ENCODE measurements around the gene WDR83.

WDR83 gene

DNA sequence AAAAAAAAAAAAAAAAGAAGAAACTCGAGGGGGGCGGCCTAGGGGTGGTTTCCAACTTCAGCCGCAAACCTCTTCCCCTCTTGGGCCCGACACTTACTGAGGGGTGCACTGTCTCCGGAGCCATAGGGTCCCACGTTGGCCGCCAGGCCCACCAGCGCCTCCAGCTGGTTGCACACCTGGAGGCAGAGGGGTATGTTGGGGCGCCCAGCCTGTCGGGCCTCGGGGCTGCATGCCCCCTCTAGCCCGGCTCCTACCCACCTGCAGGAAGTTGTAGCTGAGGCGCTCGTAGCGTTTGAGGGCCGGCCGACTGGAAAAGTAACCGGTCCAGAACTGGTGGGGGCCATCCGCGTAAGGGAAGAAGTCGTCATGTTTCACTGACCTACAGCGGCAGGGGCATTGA lies 8.6 kb upstream of the WDR83 start:
- TF ChIP-seq, protein P1, sequence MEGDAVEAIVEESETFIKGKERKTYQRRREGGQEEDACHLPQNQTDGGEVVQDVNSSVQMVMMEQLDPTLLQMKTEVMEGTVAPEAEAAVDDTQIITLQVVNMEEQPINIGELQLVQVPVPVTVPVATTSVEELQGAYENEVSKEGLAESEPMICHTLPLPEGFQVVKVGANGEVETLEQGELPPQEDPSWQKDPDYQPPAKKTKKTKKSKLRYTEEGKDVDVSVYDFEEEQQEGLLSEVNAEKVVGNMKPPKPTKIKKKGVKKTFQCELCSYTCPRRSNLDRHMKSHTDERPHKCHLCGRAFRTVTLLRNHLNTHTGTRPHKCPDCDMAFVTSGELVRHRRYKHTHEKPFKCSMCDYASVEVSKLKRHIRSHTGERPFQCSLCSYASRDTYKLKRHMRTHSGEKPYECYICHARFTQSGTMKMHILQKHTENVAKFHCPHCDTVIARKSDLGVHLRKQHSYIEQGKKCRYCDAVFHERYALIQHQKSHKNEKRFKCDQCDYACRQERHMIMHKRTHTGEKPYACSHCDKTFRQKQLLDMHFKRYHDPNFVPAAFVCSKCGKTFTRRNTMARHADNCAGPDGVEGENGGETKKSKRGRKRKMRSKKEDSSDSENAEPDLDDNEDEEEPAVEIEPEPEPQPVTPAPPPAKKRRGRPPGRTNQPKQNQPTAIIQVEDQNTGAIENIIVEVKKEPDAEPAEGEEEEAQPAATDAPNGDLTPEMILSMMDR (conservative IDR thresholded peaks at IDR 0.05), result no peak
- H3K27ac ChIP-seq, result no peak overlapping the region

DNA sequence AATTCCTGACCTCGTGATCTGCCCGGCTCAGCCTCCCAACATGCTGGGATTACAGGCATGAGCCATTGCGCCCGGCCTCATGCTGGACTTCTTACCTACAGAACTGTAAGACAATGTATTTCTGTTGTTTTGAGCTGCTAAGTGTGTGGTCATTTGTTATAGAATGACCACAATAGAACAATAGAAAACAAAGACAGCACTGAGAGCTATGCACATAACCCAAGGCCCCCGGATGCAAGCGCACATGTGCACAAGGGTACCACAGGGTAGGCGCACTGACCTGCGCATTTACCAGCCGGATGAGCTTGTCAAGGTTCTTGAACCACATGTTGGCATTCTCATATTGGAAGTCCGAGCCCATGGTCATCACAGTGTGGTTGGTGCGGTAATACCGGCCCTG lies 5.6 kb upstream of the WDR83 start:
- H3K27ac ChIP-seq, result no peak overlapping the region
- TF ChIP-seq, protein P1 (conservative IDR thresholded peaks at IDR 0.05), result no peak

DNA sequence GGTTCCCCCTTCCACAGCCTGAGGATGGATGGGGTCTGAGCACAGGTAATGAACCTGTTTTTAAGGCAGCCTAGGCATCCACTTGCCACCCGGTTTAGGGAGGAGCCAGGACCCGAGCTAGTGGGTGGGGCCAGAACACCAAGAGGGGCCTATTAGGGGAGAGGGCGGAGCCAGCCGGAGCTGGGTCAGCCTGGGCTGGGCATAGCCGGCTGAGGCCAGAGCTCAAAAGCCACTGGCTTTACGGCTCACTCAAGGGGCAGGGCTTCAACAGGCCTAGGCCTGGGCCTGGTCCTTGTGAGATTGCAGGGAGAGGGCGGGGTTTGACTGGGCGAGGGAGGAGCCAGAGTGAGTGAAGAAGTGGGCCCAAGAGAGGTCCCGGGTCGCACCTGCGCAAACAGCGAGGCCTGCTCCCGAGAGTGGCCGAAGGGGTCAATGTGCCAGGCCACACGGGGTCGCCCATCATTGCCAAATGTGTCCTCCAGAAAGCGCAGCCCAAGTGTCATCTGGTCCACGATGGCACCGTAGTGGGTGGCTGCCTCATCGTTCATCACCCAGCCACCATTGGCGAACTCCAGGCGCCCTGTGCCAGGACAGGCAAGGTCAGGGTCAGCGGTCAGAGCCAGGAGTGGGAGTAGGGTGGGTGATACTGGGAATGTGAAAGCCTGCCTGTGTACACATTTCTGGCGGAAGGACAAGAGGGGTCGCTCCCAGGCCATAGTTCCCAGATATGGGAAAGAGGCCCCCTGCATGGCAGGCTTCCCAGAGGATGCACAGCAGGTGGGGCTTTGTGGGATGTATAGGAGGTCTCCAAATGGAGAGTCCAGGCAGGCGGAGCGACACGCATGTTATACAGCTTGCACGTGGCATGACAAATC lies 2.0 kb upstream of the WDR83 start:
- TF ChIP-seq, protein P1 (conservative IDR thresholded peaks at IDR 0.05), result no peak
- no peak overlapping the region for H3K27ac ChIP-seq

DNA sequence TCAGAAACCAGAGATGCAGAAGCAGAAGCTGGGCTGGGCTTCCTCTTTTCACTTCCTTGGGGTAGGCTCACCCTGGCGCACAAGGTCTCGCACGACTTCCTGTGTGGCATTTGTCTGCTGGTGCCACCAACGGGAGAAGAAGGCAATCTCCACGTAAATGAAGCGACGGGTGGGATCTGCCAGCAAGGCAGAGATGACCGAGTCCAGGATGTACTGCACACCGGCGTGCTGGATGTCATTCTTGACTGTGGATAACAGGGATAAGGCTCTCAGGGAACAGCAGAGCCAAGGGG lies 1.4 kb upstream of the WDR83 start:
- H3K27ac ChIP-seq, result no peak overlapping the region
- TF ChIP-seq, protein P1 (conservative IDR thresholded peaks at IDR 0.05), result no peak

DNA sequence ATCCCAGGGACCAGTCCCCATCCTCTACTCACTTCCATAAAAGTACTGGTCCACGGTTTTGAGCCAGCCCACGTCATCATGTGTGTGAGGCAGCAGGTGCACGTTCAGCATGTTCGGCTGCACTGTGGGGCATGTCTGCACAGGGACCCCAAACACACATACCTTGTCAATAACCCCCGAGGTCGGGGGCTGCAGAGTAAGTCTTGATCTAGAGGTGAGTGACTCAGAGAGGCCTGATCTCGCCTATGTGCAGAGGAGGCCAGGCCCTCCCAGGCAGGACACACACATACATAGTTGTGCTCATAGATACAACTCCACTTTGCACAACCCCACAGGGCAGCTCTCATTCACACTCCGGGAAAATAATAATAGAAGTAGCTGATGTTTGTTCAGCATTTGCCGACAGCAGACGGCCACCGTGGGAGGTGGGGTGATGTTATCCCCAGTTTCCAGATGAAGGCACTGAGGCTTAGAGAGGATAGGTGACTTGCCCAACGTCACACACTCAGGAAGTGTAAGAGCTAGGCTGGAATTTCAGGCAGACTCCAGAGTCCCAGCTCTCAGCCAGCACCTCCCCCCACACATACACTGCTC lies 839 bp upstream of the WDR83 start:
- H3K27ac ChIP-seq, result peak overlapping the region; percentile 72; the same call in 1 of the 2 replicates
- TF ChIP-seq, protein P1 (conservative IDR thresholded peaks at IDR 0.05), result no peak

DNA sequence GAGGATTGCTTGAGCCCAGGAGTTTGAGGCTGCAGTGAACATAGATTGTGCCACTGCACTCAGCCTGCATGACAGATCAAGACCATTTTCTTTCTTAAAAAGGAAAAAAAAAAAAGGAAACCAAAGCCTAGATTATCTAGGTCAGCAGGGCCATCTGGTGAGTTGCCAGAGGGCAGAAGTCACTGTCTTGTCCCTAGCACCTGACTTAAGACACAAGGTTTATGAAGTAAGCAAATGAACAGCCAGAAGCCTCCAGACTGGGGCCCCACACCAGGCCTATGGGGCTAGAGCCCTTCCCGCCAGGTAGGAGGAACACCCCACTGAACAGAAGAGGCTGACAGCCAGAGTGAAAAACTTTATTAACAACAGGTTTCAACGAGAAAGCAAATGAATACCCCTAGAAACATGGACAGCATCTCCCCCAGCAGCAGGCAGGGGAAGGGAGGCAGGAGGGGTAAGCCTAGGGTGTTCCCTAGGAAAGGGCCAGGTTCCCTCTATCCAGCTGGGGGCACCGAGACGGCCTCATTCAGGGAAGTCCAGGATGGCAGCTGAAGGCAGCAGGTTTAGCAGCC lies 1.2 kb downstream of the WDR83 start:
- H3K27ac ChIP-seq, result peak overlapping the region; percentile 94
- TF ChIP-seq, protein P1 (conservative IDR thresholded peaks at IDR 0.05), result no peak

DNA sequence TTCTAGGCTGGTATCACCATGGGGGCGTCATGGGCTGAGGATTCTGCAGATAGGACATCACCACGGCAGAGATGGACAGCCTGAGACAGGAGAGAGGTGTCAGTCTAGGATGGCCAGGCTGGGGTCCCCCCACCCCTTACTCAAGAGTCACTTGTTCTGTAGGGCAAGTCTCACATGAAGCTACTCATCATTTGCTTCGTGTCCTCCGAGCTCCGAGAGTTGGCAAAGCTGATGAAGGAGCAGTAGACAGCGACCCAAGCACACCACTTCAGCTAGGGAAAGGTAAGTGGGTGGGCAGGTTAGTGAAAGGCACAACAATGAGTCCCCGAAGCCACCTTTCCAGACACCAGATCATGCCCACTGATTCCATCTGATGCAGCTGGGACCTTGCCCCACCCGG lies 1.7 kb downstream of the WDR83 start:
- TF ChIP-seq, protein P1 (conservative IDR thresholded peaks at IDR 0.05), result no peak
- peak overlapping the region; percentile 94 for H3K27ac ChIP-seq
